GM10266 (cell line): Measurements from ENCODE around the gene EZR.
"Not testable (repeated sequence)": the region's sequence is repeated elsewhere in the genome, so short reads cannot be mapped to it uniquely, and the experiment has no call there.

ENCODE experiments used
- DNase-seq: peaks from one replicate; pipeline ENCODE4 v3.0.0; 2012; ENCODE audit errors: extremely low spot score
- CTCF ChIP-seq: IDR thresholded peaks from 2 replicates; pipeline ENCODE4 v1.5.1; 2012; ENCODE audit warnings: mild to moderate bottlenecking, low read depth; ENCODE audit not compliant: control insufficient read depth, insufficient read depth; ENCODE audit errors: missing control alignments

EZR gene

GRCh38 chr6:158834675-158835385 is 15.7 kb upstream of the EZR start:
- DNase-seq = no peak
- TF ChIP-seq CTCF = no peak

GRCh38 chr6:158832807-158833206 is 13.6 kb upstream of the EZR start:
- not testable (repeated sequence) for DNase-seq

- no peak for DNase-seq
- no peak for TF ChIP-seq CTCF
Measured at GRCh38 chr6:158832026-158832425, 12.9 kb upstream of the EZR start.

- no peak for TF ChIP-seq CTCF
- no peak for DNase-seq
Measured at GRCh38 chr6:158831571-158831970, 12.4 kb upstream of the EZR start.

GRCh38 chr6:158830736-158831135 is 11.6 kb upstream of the EZR start:
- DNase-seq = no peak
- no peak for TF ChIP-seq CTCF

- TF ChIP-seq CTCF = no peak
- no peak for DNase-seq
Measured at GRCh38 chr6:158828807-158829206, 9.6 kb upstream of the EZR start.

- DNase-seq = peak; percentile 50
- no peak for TF ChIP-seq CTCF
Measured at GRCh38 chr6:158826819-158827501, 7.8 kb upstream of the EZR start.
